ENCODE results near the gene VEZT.

GRCh38 chr12:95182868-95183415 lies 34.7 kb upstream of the VEZT start:
- TF ChIP-seq CTCF (IDR thresholded peaks at IDR 0.05) (no peak), POLR2A (IDR thresholded peaks at IDR 0.05) (no peak)
